ENCODE results near the gene C11orf52. TPM values are rescaled to one million over a fixed set of nuclear protein-coding genes. Genes with fewer than 3 reads are reported as not detected.

C11orf52 gene
- total and polyA plus RNA-seq, 2 of the 13 experiments (the other 11 are each of a cell fraction or from before 2014, with no cell fraction given): 7.4 to 11.0 TPM

DNA sequence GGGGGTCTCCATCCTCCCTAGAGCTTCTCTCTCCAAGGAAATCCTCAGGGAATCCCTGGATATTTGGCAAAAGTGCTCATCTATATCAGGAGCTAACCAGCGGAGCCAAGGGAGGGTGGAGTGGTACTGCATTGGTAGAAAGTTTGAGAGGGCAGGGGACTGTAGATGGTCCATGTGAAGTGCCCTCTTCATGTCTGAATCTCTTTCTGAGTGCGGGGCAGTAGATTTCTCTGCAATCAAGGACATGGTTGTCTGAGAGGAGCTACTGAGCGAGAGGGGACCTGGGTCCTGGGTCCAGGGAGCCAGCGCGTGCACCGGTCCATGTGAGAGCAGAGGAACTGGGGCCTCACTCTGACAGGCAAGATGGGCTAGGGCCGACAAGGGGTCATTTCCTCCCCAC, 19.1 kb downstream of the C11orf52 start:
- no TSS peak for BruUV-seq (replicated peaks)
- peaks cover 16% of the 10 kb centered on the region for H3K79me2 ChIP-seq (ENCODE audit: insufficient read depth, low read length)
- ATAC-seq: peak; percentile 58
- peaks cover 73% of the 10 kb centered on the region for H3K4me1 ChIP-seq (ENCODE audit: insufficient read depth, low read length)
- H3K36me3 ChIP-seq (replicated peaks in 1 of 2; ENCODE audit: control insufficient read depth in 1 of 2, insufficient read depth in 2 of 2, low read length in 2 of 2): 0 out of 5 replicates have a peak, but pooled peaks cover 0 to 2% of the 10 kb centered on the region in 2 experiments
- peak overlapping the region; percentile 18 for H2AFZ ChIP-seq (ENCODE audit: low read length)
- H3K4me3 ChIP-seq (replicated peaks in 1 of 3; ENCODE audit: insufficient read depth in 1 of 3, low read depth in 2 of 3, low read length in 3 of 3): peak overlapping the region; percentile 72 to 85 (median 84)
- intact Hi-C loops (cut with micrococcal nuclease; ENCODE audit: unreplicated experiment): loop anchor here (10.0 kb wide), 1 partner anchor 87 kb away; the partner anchor contains the start of gene DLAT
- ChIA-PET CTCF (ENCODE audit: low intra/inter-chr PET ratio, low total read pairs) (no interaction called here), POLR2A (interaction anchor here (0.8 to 3.3 kb wide), 10 partner anchors 8 to 149 kb away, joined by 3 to 66 read pairs (median 4); partner anchors contain the start of genes ALG9, C11orf52, DLAT and SDHD)
- H4K20me1 ChIP-seq (ENCODE audit: insufficient read depth, low read length): no peaks in the 10 kb centered on the region; the same call in 1 of the 2 replicates
- in situ Hi-C loops (cut with HindIII; ENCODE audit: extremely low pct_ligation_motif_present, low pct_unique_long_range_greater_than_20kb): loop anchor here (5.0 kb wide), 1 partner anchor 49 kb away; no protein-coding TSS in a partner anchor
- FAIRE-seq: no peak
- peak overlapping the region; percentile 90 for H3K27ac ChIP-seq (ENCODE audit: extremely low read length, insufficient read depth, low read length)
- H3K27me3 ChIP-seq (ENCODE audit: control insufficient read depth in 1 of 2, insufficient read depth in 2 of 2, low read length in 2 of 2): no peaks in the 10 kb centered on the region
- no peaks in the 10 kb centered on the region for H3K9me3 ChIP-seq (ENCODE audit: low read length)
- WGBS (ENCODE audit: low lambda C conversion rate): 31% methylated on average over 6 of the region's 7 CpGs
- H3K4me2 ChIP-seq (ENCODE audit: low read depth, low read length): peak overlapping the region; percentile 98
- peak overlapping the region; percentile 68 for H3K9ac ChIP-seq (ENCODE audit: insufficient read depth, low read depth, low read length)
- no peak for DNase-seq (ENCODE audit: low spot score)
- TF ChIP-seq ZNF333 (CRISPR knock-in tag; IDR thresholded peaks at IDR 0.05; ENCODE audit: borderline replicate concordance): no peak
- TF ChIP-seq ZSCAN30 (CRISPR knock-in tag; IDR thresholded peaks at IDR 0.05): no peak
- TF ChIP-seq, protein P1, sequence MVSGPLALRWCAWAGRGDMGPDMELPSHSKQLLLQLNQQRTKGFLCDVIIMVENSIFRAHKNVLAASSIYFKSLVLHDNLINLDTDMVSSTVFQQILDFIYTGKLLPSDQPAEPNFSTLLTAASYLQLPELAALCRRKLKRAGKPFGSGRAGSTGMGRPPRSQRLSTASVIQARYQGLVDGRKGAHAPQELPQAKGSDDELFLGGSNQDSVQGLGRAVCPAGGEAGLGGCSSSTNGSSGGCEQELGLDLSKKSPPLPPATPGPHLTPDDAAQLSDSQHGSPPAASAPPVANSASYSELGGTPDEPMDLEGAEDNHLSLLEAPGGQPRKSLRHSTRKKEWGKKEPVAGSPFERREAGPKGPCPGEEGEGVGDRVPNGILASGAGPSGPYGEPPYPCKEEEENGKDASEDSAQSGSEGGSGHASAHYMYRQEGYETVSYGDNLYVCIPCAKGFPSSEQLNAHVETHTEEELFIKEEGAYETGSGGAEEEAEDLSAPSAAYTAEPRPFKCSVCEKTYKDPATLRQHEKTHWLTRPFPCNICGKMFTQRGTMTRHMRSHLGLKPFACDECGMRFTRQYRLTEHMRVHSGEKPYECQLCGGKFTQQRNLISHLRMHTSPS (CRISPR knock-in tag; IDR thresholded peaks at IDR 0.05; ENCODE audit: low read depth): no peak
- TF ChIP-seq NAIF1 (CRISPR knock-in tag; IDR thresholded peaks at IDR 0.05; ENCODE audit: borderline replicate concordance): no peak
- TF ChIP-seq, protein P2, sequence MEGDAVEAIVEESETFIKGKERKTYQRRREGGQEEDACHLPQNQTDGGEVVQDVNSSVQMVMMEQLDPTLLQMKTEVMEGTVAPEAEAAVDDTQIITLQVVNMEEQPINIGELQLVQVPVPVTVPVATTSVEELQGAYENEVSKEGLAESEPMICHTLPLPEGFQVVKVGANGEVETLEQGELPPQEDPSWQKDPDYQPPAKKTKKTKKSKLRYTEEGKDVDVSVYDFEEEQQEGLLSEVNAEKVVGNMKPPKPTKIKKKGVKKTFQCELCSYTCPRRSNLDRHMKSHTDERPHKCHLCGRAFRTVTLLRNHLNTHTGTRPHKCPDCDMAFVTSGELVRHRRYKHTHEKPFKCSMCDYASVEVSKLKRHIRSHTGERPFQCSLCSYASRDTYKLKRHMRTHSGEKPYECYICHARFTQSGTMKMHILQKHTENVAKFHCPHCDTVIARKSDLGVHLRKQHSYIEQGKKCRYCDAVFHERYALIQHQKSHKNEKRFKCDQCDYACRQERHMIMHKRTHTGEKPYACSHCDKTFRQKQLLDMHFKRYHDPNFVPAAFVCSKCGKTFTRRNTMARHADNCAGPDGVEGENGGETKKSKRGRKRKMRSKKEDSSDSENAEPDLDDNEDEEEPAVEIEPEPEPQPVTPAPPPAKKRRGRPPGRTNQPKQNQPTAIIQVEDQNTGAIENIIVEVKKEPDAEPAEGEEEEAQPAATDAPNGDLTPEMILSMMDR (CRISPR knock-in tag; IDR thresholded peaks at IDR 0.05): no peak
- no peak for TF ChIP-seq HOXA9 (CRISPR knock-in tag; IDR thresholded peaks at IDR 0.05; ENCODE audit: borderline replicate concordance)
- peak; percentile 16; the same call in 1 of the 2 replicates for TF ChIP-seq MEF2D (CRISPR knock-in tag; IDR thresholded peaks at IDR 0.05)
- TF ChIP-seq, protein P3, sequence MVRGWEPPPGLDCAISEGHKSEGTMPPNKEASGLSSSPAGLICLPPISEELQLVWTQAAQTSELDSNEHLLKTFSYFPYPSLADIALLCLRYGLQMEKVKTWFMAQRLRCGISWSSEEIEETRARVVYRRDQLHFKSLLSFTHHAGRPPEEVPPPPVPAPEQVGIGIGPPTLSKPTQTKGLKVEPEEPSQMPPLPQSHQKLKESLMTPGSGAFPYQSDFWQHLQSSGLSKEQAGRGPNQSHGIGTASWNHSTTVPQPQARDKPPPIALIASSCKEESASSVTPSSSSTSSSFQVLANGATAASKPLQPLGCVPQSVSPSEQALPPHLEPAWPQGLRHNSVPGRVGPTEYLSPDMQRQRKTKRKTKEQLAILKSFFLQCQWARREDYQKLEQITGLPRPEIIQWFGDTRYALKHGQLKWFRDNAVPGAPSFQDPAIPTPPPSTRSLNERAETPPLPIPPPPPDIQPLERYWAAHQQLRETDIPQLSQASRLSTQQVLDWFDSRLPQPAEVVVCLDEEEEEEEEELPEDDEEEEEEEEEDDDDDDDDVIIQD (CRISPR knock-in tag; IDR thresholded peaks at IDR 0.05; ENCODE audit: low read depth): no peak
- no peak for TF ChIP-seq JUN (CRISPR knock-in tag; IDR thresholded peaks at IDR 0.05)
- TF ChIP-seq, protein P4, sequence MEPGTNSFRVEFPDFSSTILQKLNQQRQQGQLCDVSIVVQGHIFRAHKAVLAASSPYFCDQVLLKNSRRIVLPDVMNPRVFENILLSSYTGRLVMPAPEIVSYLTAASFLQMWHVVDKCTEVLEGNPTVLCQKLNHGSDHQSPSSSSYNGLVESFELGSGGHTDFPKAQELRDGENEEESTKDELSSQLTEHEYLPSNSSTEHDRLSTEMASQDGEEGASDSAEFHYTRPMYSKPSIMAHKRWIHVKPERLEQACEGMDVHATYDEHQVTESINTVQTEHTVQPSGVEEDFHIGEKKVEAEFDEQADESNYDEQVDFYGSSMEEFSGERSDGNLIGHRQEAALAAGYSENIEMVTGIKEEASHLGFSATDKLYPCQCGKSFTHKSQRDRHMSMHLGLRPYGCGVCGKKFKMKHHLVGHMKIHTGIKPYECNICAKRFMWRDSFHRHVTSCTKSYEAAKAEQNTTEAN (CRISPR knock-in tag; conservative IDR thresholded peaks at IDR 0.05): no peak
- no peak for TF ChIP-seq HDAC2 (CRISPR knock-in tag; IDR thresholded peaks at IDR 0.05)
- TF ChIP-seq, protein P5, sequence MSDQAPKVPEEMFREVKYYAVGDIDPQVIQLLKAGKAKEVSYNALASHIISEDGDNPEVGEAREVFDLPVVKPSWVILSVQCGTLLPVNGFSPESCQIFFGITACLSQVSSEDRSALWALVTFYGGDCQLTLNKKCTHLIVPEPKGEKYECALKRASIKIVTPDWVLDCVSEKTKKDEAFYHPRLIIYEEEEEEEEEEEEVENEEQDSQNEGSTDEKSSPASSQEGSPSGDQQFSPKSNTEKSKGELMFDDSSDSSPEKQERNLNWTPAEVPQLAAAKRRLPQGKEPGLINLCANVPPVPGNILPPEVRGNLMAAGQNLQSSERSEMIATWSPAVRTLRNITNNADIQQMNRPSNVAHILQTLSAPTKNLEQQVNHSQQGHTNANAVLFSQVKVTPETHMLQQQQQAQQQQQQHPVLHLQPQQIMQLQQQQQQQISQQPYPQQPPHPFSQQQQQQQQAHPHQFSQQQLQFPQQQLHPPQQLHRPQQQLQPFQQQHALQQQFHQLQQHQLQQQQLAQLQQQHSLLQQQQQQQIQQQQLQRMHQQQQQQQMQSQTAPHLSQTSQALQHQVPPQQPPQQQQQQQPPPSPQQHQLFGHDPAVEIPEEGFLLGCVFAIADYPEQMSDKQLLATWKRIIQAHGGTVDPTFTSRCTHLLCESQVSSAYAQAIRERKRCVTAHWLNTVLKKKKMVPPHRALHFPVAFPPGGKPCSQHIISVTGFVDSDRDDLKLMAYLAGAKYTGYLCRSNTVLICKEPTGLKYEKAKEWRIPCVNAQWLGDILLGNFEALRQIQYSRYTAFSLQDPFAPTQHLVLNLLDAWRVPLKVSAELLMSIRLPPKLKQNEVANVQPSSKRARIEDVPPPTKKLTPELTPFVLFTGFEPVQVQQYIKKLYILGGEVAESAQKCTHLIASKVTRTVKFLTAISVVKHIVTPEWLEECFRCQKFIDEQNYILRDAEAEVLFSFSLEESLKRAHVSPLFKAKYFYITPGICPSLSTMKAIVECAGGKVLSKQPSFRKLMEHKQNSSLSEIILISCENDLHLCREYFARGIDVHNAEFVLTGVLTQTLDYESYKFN (CRISPR knock-in tag; conservative IDR thresholded peaks at IDR 0.05): no peak
- no peak for TF ChIP-seq PLRG1 (conservative IDR thresholded peaks at IDR 0.05)
- TF ChIP-seq ZFX (CRISPR knock-in tag; IDR thresholded peaks at IDR 0.05; ENCODE audit: low read depth): 0 out of 2 replicates have a peak, but pooled peaks have one; percentile 0
